ACC112 (cell line): Measurements from ENCODE around the gene RFTN1.
A peak's percentile ranks its signal among the peaks of the same experiment; 100 is the strongest.

Experiments used
- H2AFZ ChIP-seq: fragments of 200-600 bp; sonication (generic); one replicate; pipeline ENCODE4 v1.6.0; 2017; ENCODE audit warnings: antibody characterized with exemption, low read length; ENCODE audit not compliant: unreplicated experiment
- H3K27ac ChIP-seq: fragments of 200-600 bp; sonication (generic); 2 replicates; pipeline ENCODE4 v1.5.1; 2014; ENCODE audit warnings: low read depth, mild to moderate bottlenecking, antibody characterized with exemption, low read length, moderate library complexity
- H3K27me3 ChIP-seq: fragments of 200-600 bp; sonication (generic); 2 replicates; pipeline ENCODE4 v1.6.1; 2014; ENCODE audit warnings: mild to moderate bottlenecking, antibody characterized with exemption, low read length, moderate library complexity, mixed read lengths; ENCODE audit not compliant: insufficient read depth
- H3K36me3 ChIP-seq: fragments of 200-600 bp; sonication (generic); 2 replicates; pipeline ENCODE4 v1.6.1; 2016; ENCODE audit warnings: mild to moderate bottlenecking, antibody characterized with exemption, low read length, moderate library complexity, mixed read lengths; ENCODE audit not compliant: insufficient read depth
- H3K4me1 ChIP-seq: fragments of 200-600 bp; sonication (generic); one replicate; pipeline ENCODE4 v1.6.1; 2016; ENCODE audit warnings: low read length, mixed read lengths; ENCODE audit not compliant: insufficient read depth, unreplicated experiment, control insufficient read depth
- H3K4me3 ChIP-seq: fragments of 200-600 bp; sonication (generic); 2 replicates; pipeline ENCODE4 v1.5.1; 2014; ENCODE audit warnings: mild to moderate bottlenecking, low read depth, low read length
- H3K79me2 ChIP-seq: fragments of 200-600 bp; sonication (generic); one replicate; pipeline ENCODE4 v1.6.0; 2016; ENCODE audit warnings: low read length; ENCODE audit not compliant: control insufficient read depth, unreplicated experiment, insufficient read depth

The RFTN1 gene

DNA sequence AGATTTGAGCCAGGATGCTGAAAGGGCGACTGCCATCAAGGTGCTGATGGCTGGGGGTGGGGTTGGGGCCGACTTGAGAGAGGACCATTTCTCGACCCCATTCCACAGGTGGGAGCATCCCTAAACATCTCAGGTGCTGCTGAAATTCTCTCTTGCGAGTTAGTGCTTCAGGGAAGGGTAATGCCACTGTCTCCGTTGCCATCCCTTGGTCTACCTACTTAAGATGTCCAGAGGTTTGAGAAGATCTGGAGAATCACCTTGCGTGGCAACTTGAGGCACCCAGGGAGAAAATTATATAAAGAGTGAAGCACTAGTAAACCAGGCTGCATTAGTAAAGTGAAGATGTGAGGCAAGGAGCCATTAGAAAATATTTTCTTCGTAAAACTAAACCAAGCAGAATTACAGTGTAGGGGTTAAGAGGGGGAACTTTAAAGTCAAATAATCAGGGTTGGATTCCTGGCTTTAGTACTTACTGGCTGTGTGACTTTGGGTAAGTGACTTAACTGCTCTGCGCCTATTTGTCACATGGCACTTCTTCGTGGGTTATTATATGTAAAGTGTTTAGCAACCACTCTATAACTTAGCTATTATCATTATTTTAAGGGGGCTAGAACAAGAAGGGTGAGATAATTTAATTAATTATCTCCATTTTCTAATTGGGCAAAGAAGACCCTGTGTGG lies 662 bp upstream of the RFTN1 start:
- peaks cover 29% of the 10 kb centered on the region for H3K79me2 ChIP-seq
- peaks cover 33% of the 10 kb centered on the region for H3K4me1 ChIP-seq
- H3K27ac ChIP-seq = peak overlapping the region; percentile 25; the same call in 1 of the 2 replicates
- no peaks in the 10 kb centered on the region for H3K36me3 ChIP-seq
- H3K27me3 ChIP-seq = 0 out of 2 replicates have a peak, but pooled peaks cover 12% of the 10 kb centered on the region
- peak overlapping the region; percentile 94 for H3K4me3 ChIP-seq
- H2AFZ ChIP-seq = peak overlapping the region; percentile 83

DNA sequence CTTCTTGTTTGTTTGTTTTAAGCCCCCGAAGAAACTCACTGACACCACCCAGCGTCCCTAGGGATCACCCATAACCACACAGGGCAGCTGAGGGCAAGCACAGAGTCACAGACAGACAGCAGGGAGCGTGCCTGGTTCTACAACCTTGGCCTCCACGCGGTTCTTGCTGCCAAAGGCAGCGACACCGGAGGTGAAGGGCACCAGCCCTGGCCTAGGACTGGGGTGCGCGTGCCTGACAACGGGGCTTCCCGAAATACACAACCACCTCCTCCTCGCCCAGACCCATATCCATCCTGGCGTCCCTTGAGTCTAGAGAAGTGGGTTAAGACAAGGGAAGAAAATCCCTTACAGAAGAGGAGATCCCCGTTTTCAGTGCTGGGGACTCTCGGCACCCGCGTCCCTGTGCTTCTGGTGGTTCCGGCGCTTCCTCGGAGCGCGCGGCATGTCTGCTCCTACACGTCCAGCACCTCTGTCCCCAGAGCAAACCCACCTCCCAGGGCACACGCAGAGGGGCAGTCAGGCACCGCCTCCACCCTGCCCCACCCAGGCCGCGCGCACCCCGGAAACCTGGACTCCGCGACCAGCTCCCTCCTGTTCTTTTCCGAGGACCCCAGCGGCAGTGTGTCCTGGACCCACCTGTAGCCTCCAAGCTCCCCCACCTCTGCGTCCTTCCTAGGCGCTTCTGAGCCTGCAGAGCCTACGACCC lies 911 bp downstream of the RFTN1 start:
- peak overlapping the region; percentile 94 for H3K4me3 ChIP-seq
- H3K36me3 ChIP-seq = no peaks in the 10 kb centered on the region
- no peaks in the 10 kb centered on the region for H3K27me3 ChIP-seq
- H3K27ac ChIP-seq = peak overlapping the region; percentile 88
- H3K79me2 ChIP-seq = peaks cover 43% of the 10 kb centered on the region
- H2AFZ ChIP-seq = peak overlapping the region; percentile 63
- H3K4me1 ChIP-seq = peaks cover 33% of the 10 kb centered on the region

DNA sequence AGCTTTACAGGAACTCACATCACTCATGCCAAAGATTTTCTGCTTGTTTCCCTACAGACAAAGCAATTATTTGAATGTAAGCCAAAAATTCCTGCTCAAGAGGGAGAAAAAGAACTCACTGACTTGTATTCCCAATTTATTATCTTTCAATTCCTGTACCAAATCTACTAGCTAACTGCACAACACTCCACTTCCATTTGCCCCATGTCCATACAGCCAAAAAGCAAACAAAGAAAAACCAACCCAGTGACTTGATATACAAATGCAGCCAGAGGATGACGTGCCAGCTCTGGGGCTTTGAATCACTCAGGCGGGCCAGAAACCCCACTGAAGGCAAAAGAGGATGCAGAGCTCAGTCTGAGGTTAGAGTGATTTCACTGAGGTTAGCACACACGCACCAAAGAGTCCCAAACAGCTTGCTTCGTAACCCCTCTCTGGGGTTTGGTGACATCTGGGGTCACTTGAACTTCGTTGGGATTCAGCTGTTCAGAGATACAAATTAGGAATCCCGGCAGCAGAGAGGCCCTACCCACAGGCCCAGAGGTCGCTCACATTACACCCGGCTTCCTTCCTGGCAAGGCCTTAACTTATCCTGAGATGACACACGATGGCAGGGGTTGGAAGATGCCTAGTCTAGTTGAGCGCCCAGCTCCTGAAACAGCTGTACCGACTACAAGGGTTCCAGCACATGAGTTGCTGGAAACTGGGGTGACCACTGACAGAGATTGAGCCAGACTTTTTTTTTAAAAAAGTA lies 1.6 kb downstream of the RFTN1 start:
- Histone ChIP-seq H3K27me3 (no peaks in the 10 kb centered on the region), H3K4me1 (peaks cover 32% of the 10 kb centered on the region), H2AFZ (peak overlapping the region; percentile 1), H3K36me3 (0 out of 2 replicates have a peak, but pooled peaks cover under 1% of the 10 kb centered on the region), H3K4me3 (peak overlapping the region; percentile 94), H3K79me2 (peaks cover 50% of the 10 kb centered on the region), H3K27ac (peak overlapping the region; percentile 88)

DNA sequence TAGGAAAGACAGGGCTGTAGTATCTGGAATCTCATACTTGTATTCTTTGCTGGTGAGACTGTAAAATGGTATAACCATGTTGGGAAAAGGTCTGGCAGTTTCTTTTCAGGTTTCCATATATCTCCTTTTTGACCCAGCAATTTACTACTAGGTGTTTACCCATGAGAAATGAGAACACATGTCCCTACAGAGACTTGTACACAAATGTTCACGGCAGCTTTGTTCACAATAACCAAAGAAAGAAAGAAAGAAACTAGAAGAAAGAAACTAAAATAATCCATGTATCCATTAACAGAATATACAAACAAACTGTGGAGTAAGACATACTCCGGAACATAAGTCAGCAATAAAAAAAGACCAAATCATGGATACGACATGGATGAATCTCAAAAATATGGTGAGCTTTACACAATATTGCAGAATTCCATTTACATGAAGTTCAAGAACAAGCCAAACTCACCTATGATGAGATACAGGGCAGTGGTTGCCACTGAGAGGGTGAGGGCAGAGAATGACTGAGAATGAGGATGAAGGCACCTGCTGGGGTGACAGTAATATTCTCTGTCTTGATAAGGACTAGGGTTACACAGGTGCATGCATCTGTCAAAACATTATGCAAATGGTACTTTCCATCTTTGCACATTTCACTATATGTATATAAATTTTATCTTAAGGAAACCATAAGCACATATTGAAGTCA lies 2.7 kb downstream of the RFTN1 start:
- Histone ChIP-seq H3K27me3 (no peaks in the 10 kb centered on the region), H3K4me1 (peaks cover 28% of the 10 kb centered on the region), H3K79me2 (peaks cover 61% of the 10 kb centered on the region), H3K36me3 (0 out of 2 replicates have a peak, but pooled peaks cover 4% of the 10 kb centered on the region), H3K4me3 (peak overlapping the region; percentile 94; the same call in 1 of the 2 replicates), H2AFZ (no peak overlapping the region), H3K27ac (peak overlapping the region; percentile 88)

DNA sequence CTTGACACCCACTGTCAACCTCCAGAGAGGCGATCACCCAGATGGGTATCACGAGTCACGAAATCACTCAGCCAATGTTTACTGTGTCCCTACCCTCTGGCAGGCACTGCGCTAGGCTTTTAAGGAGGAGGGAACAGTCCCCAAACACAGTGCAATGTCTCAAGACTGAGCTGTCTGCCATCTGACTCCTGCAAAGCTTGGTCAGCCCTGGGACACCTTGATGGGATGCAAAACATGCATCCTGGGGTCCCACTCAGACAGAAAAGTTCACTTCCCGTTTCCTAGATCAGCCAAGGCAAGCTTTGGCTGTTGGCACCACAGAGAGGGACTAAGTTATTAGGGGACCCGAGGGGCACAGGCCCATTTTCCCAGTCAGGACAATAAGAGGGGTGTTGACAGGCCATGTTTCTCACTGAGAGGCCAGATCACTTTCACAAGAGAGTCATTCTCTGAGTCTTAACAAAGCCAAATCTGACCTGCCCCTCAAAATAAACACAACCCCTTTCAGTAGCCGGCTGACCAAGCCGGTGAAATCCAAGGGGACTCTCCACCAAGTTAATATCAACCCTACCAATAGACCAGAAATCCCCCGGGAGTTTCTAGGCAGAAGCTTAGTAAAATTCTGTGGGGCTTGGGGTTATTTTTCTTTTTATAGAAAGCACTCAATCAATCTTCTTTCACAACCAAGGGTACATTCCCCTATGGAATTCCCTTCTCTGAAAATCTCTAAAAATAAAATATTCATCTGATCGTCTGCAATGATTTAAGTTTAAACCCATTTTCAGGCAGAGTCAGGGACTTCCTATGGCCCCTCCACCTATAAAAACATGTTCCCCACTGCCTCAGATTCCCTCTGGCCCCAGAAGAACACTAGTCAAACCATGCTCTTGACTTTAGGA lies 3.5 kb downstream of the RFTN1 start:
- Histone ChIP-seq H3K79me2 (peaks cover 69% of the 10 kb centered on the region), H3K4me1 (peaks cover 28% of the 10 kb centered on the region), H3K36me3 (0 out of 2 replicates have a peak, but pooled peaks cover 10% of the 10 kb centered on the region), H3K4me3 (peak overlapping the region; percentile 3; the same call in 1 of the 2 replicates), H2AFZ (no peak overlapping the region), H3K27ac (peak overlapping the region; percentile 88; the same call in 1 of the 2 replicates), H3K27me3 (no peaks in the 10 kb centered on the region)

DNA sequence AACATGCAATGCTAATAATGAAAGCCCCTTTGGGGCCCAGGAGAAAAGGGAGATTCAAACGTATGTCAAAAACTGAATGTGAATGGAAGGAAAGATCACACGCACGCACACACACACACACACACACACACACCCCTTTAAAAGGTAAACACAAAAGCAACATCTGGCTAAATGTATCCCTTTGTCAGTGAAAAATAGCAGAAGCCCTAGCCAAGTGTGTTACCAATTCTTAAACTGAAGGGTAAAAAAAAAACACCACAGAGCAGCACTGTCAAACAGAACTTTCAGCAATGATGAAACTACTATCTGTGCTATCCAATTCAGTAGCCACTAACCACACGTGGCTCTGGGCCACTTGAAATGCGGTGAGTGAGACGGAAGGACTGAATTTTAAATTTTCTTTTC lies 4.9 kb downstream of the RFTN1 start:
- H3K4me1 ChIP-seq = peaks cover 23% of the 10 kb centered on the region
- no peak overlapping the region for H2AFZ ChIP-seq
- no peak overlapping the region for H3K27ac ChIP-seq
- no peak overlapping the region for H3K4me3 ChIP-seq
- H3K27me3 ChIP-seq = no peaks in the 10 kb centered on the region
- H3K79me2 ChIP-seq = peaks cover 79% of the 10 kb centered on the region
- H3K36me3 ChIP-seq = 0 out of 2 replicates have a peak, but pooled peaks cover 10% of the 10 kb centered on the region

DNA sequence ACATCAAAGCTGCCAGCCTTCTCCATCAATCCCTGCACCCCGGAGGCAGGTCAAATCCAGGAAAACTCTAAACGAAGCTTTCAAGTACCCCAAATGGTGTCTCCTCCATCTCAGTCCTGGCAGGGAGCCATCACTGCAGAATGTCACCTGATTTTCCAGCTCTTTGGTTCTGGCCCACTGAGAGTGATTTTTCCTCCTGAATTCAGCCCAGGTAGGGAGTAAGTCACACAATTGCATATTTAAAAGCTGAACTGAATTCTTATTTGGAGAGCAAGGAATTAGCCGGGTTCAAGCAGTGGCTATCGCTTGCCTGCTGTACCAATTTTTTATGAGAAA lies 5.3 kb downstream of the RFTN1 start:
- no peak overlapping the region for H2AFZ ChIP-seq
- 0 out of 2 replicates have a peak, but pooled peaks cover 10% of the 10 kb centered on the region for H3K36me3 ChIP-seq
- H3K4me3 ChIP-seq = no peak overlapping the region
- no peak overlapping the region for H3K27ac ChIP-seq
- peaks cover 23% of the 10 kb centered on the region for H3K4me1 ChIP-seq
- H3K27me3 ChIP-seq = no peaks in the 10 kb centered on the region
- H3K79me2 ChIP-seq = peaks cover 81% of the 10 kb centered on the region

DNA sequence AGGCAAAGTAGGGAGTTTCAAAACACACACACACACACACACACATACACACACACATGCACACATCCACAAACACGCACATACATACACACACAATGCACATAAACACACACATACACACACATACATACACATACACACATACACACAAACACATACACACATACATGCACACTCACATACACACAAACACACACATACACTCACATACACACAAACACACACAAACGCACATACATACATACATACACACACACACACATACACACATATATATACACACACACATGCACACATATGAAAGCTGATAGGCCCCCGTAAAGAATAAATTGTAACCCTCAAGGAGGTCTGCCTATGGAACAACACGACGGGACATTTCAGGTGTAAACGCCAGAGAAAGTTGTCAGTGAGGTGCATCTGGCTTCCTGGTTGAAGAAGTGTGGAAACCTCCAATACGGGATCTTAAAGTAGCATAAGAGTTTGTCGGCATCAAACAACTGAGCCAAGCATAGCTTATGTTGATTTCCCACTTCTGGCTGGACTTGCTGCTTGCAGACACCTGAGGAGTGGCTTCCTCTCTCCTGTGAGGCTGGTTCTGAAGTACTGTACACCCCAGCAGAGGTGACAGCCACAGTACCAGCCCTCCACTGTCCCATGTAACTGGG lies 5.8 kb downstream of the RFTN1 start:
- peaks cover 23% of the 10 kb centered on the region for H3K4me1 ChIP-seq
- peaks cover 81% of the 10 kb centered on the region for H3K79me2 ChIP-seq
- H2AFZ ChIP-seq = no peak overlapping the region
- no peak overlapping the region for H3K4me3 ChIP-seq
- H3K27ac ChIP-seq = no peak overlapping the region
- H3K27me3 ChIP-seq = no peaks in the 10 kb centered on the region
- H3K36me3 ChIP-seq = 0 out of 2 replicates have a peak, but pooled peaks cover 10% of the 10 kb centered on the region

DNA sequence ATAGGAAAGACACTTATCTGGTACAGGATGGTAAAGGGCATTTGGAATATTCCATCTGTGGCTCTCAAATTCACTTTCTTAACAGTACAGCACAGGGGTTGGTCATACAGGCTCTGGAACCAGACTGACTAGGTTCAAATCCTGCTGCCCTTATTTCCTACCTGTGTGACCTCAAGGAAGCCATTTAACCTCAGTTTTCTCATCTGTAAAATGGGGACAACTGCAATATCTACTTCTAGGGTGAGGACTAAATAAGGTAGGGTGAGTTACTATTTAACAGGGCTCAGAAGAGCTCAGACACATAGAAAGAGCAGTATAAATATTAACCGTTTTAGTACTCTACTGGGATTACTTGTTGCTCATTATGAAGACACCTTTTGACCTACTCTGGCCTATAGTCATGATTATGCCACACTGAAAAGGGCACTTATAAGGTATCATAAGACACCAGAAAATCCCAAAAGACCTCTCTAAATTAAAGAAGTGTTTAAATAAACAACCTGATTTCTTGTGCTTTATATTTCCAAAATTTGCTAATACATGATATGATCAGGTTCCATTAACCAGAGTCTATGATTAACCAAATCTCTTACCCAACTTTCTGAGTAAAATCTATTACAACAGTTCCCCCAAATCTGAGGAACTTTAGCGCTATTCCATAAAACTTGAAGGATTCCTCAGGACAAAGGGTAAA lies 6.5 kb downstream of the RFTN1 start:
- Histone ChIP-seq H2AFZ (no peak overlapping the region), H3K79me2 (peaks cover 80% of the 10 kb centered on the region), H3K27me3 (no peaks in the 10 kb centered on the region), H3K27ac (no peak overlapping the region), H3K4me3 (no peak overlapping the region), H3K36me3 (0 out of 2 replicates have a peak, but pooled peaks cover 10% of the 10 kb centered on the region), H3K4me1 (peaks cover 23% of the 10 kb centered on the region)
